NCI-H446 treated with DMSO at 0.1 percent for 48 hours (cell line): Measurements from ENCODE around the gene SIPA1.
"Not testable (repeated sequence)": the region's sequence is repeated elsewhere in the genome, so short reads cannot be mapped to it uniquely, and the experiment has no call there.

Experiments
- DNase-seq: peaks from one replicate; lab custom pipeline; 2025; lab: John Stamatoyannopoulos, UW

Gene SIPA1

DNA sequence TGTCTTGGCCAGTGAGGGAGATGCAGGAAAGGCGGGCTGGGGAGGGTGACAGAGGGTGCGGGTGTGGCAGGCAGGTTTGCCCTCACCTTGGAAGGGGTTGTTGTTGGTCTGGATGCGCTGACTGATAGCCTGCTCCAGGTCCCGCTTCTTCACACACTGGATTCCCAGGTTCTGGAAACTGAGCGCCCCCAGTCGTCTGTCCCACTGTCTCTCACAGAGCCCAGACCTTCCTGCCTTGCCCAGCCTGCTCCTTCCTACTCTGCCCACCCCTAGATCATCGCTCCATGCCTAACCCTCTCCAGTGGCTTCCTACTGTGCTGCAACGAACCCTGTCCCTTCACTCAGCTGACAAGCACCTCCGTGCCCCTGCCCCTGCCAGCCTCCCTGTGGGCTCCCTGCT, 22.1 kb downstream of the SIPA1 start:
- no peak for DNase-seq

GRCh38 chr11:65660908-65661307, 23.0 kb downstream of the SIPA1 start:
- DNase-seq, result not testable (repeated sequence)

DNA sequence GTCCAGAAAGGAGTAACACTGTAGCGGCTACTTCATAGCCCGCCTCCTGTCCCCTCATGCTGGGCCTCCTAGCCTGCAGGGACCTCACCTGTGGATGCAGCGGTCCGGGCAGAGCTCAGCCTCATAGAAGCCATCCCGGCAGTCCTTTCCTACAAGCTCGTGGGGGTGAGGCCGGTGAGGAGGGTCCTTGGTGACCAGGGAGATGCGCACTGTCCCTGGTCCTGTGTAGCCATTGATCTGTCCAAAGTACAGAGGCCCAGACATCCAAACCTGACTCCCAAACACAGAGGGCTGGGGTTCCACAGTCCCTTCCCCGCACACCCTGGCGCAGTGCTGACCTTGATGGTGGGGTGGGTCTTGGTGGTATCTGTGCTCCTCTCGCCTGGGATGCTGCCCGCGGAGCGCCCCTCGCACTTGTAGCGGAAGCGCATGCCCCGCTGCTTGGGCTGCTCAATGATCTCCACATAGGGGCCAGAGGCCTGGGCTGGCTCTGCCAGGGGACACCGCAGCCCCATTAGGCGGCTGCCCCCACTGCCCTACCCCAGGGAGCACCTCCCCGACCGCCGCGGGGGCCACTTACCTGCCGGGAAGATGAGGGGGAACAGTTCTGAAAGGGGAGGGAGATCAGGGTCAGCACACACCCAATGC, 23.8 kb downstream of the SIPA1 start:
- DNase-seq, result no peak

DNA sequence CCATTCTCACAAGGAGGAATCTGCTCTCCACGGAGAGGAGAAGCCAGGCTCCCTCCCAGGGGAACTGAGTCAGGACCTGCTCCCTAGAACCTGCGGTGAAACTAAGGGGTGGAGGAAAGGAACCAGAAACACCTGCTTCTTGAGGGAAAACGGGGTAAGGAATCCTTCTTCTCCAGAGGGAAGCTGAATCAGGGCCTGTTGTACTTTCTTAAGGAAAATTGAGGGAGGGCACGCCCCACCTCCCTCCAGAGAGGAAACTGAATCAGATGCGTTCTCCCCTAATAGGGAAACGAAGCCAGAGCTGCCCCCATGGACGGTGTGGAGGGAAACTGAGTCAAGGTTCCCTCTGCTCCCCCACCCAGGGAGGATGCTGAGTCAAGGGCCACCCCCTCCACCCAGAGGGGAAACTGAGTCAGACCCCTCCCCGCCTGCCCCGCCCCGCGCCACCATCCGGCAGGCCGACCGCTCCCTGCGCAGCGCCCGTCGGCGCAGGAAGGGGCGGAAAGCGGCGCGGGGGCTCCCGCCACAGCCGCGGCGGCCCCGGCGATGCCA, 24.4 kb downstream of the SIPA1 start:
- no peak for DNase-seq

DNA sequence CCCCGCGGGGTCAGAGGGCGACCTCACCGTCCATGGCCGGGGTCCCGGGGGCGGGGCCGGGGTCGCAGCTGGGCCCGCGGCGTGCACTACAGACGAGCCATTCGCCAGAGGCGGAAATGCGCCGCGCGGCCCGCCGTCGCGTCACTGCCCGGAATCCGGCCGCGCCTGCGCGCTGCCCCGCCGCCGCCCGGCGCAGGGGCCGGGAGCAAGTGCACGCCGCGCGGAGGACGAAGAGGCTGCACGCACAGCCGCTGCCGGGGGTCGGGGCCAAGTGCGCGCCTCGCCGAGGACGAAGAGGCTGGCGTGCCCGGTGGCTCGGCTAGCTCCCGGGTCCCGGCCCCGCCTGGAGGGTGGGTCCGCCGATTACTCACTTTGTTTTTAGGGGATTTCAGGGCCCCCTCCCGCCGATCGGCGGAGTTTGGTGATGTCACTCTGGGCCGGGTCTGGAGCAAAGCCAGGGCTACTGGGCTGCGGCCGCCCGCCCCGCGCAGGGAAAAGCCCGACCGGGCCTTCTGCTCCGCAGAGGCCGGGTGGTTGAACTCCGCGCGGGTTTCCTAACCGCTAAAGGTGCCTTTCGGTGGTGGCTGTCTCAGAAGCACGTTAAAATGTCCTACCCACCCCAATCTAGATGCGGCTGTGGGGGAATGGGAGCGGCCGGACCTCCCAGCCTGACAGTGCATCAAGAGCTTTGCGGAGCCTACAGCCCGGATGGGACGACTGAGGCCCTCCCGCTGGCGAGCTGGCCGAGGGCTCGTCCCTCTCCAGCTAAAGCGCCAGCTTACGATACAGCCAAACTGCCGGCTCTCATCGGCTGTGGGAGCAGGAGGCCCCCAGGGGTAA, 25.1 kb downstream of the SIPA1 start, which contains the start of gene RELA:
Gene RELA, minus strand, starts transcription at position 118 of the 840 bp plus-strand sequence. Its CDS starts 84 bp downstream, at position 34.
- peak; percentile 92 for DNase-seq

GRCh38 chr11:65663639-65664200, 25.8 kb downstream of the SIPA1 start:
- DNase-seq, result no peak

DNA sequence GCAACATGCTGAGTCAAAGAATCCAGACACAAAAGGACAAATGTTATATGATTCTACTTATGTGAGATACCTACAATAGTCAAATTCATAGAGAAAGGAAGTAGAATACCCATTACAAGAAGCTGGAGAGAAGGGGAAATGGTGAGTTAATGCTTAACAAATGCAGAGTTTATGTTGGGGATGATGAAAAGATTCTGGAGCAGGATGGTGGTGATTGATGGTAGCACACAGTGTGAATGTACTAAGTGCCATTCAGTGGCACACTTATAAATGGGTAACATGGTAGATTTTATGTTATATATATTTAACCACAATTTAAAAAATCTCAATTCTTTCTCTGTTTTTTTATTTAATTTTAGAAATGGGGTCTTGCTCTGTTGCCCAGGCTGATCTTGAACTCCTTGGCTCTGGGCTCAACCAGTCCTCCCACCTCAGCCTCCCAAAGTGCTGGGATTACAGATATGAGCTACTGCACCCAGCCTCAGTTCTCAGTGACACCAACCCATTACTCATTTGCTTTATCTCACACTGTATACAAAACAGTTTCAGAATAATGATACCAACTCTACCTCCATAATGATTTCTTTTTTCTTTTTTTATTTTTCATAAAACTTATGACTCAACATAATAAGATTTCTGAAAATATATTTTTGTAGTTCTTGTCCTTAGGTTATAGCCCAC, 34.4 kb downstream of the SIPA1 start:
- DNase-seq, result no peak

GRCh38 chr11:65672982-65673381, 35.1 kb downstream of the SIPA1 start:
- no peak for DNase-seq

DNA sequence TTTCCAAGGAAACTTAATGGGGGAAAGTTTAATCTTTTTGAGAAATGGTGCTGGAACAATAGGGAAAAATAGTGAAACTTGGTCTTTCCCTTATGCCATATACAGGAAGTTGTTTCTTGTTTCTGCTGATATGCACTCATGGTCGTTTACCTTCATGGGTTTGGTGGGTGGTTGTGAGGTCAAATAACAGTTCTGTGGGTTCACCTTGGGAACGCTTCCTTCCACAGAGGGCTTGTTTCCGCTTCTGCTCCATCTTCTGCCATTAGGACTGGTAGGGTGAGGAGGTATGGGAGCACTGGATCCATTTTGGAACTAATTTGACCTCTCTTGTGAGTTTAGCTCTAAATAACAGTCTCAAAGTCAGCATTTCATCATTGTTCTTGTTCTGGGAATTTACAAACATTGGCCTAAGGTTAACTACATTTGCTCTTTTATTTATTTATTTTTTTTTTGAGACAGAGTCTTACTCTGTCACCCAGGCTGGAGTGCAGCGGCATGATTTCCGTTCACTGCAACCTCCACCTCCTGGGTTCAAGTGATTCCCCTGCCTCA, 42.4 kb downstream of the SIPA1 start:
- DNase-seq, result no peak

DNA sequence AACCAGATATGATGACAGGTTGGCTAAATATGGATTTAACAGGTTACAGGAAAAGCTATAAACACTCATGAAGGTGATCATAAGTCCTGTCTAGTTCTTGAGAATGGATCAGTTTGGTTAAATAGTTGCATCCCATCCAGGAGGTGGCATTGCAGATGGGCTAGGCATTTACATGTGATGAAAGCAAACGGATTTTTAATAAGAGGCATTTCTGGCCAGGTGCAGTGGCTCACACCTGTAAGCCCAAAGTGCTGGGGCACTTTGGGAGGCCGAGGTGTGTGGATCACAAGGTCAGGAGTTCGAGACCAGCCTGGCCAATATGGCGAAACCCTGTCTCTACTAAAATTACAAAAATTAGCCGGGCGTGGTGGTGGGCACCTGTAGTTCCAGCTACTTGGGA, 45.6 kb downstream of the SIPA1 start:
- not testable (repeated sequence) for DNase-seq

- no peak for DNase-seq
Observed at GRCh38 chr11:65685981-65686380, 48.1 kb downstream of the SIPA1 start.

DNA sequence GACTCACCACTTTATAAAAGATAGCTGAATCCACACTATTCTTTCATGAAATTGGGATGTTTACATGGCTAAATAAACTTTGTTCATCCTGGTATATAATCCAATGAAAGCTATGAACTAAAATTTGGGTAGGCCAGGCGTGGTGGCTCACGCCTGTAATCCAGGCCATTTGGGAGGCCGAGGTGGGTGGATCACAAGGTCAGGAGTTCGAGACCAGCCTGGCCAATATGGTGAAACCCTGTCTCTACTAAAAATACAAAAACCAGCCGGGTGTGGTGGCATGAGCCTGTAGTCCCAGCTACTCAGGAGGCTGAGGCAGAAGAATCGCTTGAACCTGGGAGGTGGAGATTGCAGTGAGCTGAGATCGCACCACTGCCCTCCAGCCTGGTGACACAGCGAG, 53.9 kb downstream of the SIPA1 start:
- not testable (repeated sequence) for DNase-seq

DNA sequence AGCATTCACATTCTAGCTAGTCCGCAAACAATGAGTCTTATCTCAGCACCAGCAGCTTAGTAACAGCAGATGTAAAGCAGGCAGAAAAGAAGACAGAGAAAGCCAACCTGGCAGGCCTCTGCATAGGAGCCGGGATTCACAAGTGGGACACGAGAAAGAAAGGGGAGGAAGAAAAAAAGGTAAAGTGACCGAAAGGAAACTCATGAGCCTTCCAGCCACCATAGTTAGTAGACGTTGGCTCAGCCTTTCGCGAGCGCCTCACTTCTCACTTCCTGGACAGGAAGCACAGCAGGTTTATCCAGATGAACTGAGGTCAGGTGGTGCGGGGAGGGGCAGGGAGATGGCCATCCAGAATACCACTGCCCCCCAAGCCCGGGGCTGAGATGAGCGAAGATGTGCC, 54.5 kb downstream of the SIPA1 start:
- DNase-seq, result no peak

DNA sequence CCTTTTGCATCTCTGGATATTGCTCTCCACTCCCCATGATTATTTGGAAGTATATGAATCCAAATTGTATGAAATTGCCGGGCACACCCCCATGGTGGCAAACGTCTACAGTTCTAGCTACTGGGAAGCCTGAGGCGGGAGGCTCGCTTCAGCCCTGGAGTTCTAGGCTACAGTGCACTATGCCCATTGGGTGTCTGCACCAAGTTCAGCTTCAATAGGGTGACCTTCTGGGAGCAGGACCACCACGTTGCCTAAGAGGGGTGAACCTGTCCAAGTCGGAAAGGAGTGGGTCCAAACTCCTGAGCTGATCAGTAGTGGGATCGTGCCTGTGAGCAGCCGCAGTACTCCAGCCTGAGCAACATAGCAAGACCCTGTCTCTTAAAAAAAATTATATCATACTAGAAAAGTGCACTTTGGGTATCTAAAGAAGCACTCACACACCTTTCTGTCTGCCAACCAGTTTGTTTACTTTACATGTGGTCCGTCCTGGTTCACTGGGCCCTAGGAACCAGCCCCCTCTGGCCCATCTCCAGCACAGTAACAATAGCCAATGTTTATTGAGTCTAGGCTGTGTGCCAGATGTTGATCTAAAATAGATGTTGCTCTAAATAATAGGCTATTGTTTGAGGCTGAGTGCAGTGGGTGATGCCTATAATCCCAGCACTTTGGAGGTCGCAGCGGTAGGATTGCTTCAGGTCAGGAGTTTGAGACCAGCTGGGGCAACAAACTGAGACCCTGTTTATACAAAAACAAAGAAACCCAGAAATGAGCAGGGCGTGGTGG, 57.7 kb downstream of the SIPA1 start:
- DNase-seq, result peak; percentile 14

DNA sequence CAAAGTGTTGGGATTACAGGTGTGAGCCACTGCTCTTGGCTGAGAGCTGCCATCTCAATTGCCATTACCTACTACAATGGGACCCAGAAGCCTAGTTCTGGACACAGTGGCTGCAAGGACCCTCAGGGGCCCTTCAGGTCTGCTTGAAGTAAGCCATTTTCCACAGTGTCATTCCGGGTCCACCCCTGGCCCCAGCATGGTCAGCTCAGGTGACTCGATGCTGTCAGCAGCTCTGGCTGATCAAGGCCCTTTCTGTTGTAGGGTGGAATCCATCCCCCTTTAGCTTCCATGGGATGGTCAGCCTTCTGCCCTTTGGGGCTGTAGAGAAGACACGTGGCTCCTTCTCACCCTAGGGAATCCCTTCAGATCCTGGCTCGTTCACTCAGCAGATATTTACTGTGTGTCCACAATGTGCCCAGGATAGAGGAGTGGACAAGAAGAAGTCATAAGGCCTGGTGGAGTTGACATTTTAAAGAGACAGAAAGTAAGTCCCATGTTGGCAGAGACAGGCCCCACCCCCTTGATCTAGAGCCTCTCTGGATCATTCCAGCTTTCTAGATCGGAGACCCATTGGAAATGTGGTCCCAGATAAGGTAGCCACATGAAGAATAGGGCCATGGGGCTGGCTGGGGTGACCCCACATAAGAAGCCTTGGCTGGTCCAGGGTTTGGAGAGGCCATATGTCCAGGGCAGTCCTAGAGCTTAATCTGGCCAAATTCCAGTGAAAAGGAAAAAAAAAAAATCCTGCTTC, 59.1 kb downstream of the SIPA1 start:
- DNase-seq, result no peak

DNA sequence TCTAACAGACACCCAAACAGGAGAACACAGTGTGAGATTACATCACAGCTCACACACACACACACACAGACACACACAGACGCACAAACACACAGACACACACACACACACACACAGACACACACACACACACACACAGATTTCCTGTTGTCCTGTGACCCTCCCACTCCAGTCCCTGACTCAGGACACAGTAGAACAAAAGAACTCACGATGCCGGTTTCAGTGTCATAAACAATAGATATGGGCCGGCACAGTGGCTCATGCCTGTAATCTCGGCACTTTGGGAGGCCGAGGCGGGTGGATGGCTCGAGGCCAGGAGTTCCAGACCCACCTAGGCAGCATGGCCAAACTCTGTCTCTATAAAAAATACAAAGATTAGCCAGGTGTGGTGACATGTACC, 60.3 kb downstream of the SIPA1 start:
- DNase-seq, result no peak

GRCh38 chr11:65699306-65699705, 61.4 kb downstream of the SIPA1 start:
- peak; percentile 14 for DNase-seq

DNA sequence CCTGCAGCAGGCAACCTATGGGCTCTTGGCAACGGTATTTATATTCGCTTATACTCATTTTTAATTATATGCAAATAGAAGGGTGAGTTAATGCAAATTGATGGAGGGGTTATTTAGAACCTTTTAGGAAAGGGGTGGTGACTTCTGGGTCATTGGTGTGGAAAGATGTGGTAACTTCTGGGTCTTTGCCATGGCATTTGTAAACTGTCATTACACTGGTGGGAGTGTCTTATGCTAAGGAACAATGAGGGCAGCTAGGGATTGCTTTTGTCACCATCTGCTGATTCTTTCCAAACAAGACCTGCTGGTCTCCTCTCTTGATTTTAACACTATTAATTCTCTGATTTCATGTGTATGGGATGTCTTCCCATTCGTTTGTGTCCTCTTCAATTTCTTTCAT, 62.5 kb downstream of the SIPA1 start:
- DNase-seq, result peak; percentile 35
